Coronary artery (tissue), 2 donors: Measurements from ENCODE around the gene FBXL17.

Source experiments
- DNase-seq: peaks from one replicate; pipeline ENCODE4 v3.0.0-alpha.2; 2017; ENCODE audit warnings: low spot score
- H3K27ac ChIP-seq, 2 donors: fragments of 200-600 bp; sonication (generic); one replicate each; pipeline ENCODE4 v1.5.1; 2016 to 2019
- H3K4me3 ChIP-seq: fragments of 200-600 bp; sonication (generic); 2 replicates; pipeline ENCODE4 v1.5.1; 2016; ENCODE audit warnings: mild to moderate bottlenecking, moderate library complexity
- CTCF ChIP-seq: fragments of 200-600 bp; sonication (generic); IDR thresholded peaks from one replicate; pipeline ENCODE4 v1.5.1; 2019; ENCODE audit warnings: antibody characterized with exemption

Gene FBXL17

GRCh38 chr5:108101821-108102220 is 280.1 kb downstream of the FBXL17 start:
- H3K4me3 ChIP-seq, result no peak overlapping the region
- TF ChIP-seq CTCF, result no peak
- H3K27ac ChIP-seq, result no peak overlapping the region
- no peak for DNase-seq

GRCh38 chr5:108101130-108101529 is 280.8 kb downstream of the FBXL17 start:
- Histone ChIP-seq H3K27ac (no peak overlapping the region), H3K4me3 (no peak overlapping the region)
- DNase-seq, result no peak
- no peak for TF ChIP-seq CTCF

- no peak for TF ChIP-seq CTCF
- no peak for DNase-seq
- no peak overlapping the region for H3K27ac ChIP-seq
- no peak overlapping the region for H3K4me3 ChIP-seq
Measured at GRCh38 chr5:108094800-108095199, 287.1 kb downstream of the FBXL17 start.

- Histone ChIP-seq H3K27ac (no peak overlapping the region), H3K4me3 (no peak overlapping the region)
- no peak for DNase-seq
- no peak for TF ChIP-seq CTCF
Measured at GRCh38 chr5:108093186-108093585, 288.7 kb downstream of the FBXL17 start.

- no peak for DNase-seq
- Histone ChIP-seq H3K4me3 (no peak overlapping the region), H3K27ac (no peak overlapping the region)
- no peak for TF ChIP-seq CTCF
Measured at GRCh38 chr5:108090946-108091345, 291.0 kb downstream of the FBXL17 start.

- no peak for TF ChIP-seq CTCF
- DNase-seq, result no peak
- H3K4me3 ChIP-seq, result no peak overlapping the region
- no peak overlapping the region for H3K27ac ChIP-seq
Measured at GRCh38 chr5:108084105-108084504, 297.8 kb downstream of the FBXL17 start.

GRCh38 chr5:108083232-108083631 is 298.7 kb downstream of the FBXL17 start:
- no peak overlapping the region for H3K4me3 ChIP-seq
- no peak for TF ChIP-seq CTCF
- H3K27ac ChIP-seq, result no peak overlapping the region
- DNase-seq, result no peak
